ENCODE measurements around the gene GPR137.

DNA sequence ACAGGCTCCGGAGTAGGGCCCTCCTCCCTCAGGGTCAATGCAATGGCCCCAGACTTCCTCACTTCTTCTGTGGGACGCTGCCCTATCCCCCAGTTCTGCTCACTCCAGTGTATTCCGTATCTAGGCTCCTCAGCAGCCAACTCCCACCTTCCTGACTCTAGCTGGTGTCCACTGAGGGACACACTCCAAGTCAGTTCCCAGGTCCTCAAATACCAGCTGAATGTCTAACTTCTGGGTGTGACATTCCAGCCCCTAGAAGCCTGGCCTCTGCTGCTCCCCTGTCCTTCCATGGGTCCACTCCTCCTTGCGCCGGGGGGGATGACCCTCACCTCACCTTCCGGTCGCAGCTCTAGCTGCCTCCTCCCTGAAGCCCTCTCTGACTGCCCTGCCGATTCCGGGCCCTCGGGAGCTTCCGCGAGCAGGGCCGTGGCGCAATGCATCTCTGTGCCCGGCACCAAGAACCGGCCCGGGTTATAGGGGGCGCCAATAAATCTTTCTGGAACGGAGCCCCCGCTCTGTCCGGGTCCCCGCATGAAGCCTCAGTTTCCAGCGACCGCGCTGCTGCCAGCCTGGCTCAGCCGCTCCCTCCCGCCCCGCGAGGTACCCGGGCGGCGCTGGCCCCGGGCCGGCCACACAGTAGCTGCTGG lies 16.6 kb upstream of the GPR137 start:
- TF ChIP-seq, protein P1, sequence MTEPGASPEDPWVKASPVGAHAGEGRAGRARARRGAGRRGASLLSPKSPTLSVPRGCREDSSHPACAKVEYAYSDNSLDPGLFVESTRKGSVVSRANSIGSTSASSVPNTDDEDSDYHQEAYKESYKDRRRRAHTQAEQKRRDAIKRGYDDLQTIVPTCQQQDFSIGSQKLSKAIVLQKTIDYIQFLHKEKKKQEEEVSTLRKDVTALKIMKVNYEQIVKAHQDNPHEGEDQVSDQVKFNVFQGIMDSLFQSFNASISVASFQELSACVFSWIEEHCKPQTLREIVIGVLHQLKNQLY (CRISPR knock-in tag; IDR thresholded peaks at IDR 0.05), result no peak; the same call in 1 of the 2 replicates
- TF ChIP-seq, protein P2, sequence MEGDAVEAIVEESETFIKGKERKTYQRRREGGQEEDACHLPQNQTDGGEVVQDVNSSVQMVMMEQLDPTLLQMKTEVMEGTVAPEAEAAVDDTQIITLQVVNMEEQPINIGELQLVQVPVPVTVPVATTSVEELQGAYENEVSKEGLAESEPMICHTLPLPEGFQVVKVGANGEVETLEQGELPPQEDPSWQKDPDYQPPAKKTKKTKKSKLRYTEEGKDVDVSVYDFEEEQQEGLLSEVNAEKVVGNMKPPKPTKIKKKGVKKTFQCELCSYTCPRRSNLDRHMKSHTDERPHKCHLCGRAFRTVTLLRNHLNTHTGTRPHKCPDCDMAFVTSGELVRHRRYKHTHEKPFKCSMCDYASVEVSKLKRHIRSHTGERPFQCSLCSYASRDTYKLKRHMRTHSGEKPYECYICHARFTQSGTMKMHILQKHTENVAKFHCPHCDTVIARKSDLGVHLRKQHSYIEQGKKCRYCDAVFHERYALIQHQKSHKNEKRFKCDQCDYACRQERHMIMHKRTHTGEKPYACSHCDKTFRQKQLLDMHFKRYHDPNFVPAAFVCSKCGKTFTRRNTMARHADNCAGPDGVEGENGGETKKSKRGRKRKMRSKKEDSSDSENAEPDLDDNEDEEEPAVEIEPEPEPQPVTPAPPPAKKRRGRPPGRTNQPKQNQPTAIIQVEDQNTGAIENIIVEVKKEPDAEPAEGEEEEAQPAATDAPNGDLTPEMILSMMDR (IDR thresholded peaks at IDR 0.05), result no peak
- TF ChIP-seq, protein P3, sequence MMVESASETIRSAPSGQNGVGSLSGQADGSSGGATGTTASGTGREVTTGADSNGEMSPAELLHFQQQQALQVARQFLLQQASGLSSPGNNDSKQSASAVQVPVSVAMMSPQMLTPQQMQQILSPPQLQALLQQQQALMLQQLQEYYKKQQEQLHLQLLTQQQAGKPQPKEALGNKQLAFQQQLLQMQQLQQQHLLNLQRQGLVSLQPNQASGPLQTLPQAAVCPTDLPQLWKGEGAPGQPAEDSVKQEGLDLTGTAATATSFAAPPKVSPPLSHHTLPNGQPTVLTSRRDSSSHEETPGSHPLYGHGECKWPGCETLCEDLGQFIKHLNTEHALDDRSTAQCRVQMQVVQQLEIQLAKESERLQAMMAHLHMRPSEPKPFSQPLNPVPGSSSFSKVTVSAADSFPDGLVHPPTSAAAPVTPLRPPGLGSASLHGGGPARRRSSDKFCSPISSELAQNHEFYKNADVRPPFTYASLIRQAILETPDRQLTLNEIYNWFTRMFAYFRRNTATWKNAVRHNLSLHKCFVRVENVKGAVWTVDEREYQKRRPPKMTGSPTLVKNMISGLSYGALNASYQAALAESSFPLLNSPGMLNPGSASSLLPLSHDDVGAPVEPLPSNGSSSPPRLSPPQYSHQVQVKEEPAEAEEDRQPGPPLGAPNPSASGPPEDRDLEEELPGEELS (CRISPR knock-in tag; IDR thresholded peaks at IDR 0.05), result no peak
- no peak for TF ChIP-seq ZNF232 (CRISPR knock-in tag; IDR thresholded peaks at IDR 0.05)
- TF ChIP-seq ETV6 (CRISPR knock-in tag; IDR thresholded peaks at IDR 0.05), result no peak
- peak; percentile 82; the same call in 1 of the 2 replicates for TF ChIP-seq TP53 (CRISPR knock-in tag; IDR thresholded peaks at IDR 0.05)
- TF ChIP-seq, protein P4, sequence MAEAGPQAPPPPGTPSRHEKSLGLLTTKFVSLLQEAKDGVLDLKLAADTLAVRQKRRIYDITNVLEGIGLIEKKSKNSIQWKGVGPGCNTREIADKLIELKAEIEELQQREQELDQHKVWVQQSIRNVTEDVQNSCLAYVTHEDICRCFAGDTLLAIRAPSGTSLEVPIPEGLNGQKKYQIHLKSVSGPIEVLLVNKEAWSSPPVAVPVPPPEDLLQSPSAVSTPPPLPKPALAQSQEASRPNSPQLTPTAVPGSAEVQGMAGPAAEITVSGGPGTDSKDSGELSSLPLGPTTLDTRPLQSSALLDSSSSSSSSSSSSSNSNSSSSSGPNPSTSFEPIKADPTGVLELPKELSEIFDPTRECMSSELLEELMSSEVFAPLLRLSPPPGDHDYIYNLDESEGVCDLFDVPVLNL (CRISPR knock-in tag; IDR thresholded peaks at IDR 0.05; ENCODE audit: borderline replicate concordance, low read depth), result no peak
- TF ChIP-seq, protein P5, sequence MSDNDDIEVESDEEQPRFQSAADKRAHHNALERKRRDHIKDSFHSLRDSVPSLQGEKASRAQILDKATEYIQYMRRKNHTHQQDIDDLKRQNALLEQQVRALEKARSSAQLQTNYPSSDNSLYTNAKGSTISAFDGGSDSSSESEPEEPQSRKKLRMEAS (CRISPR knock-in tag; IDR thresholded peaks at IDR 0.05), result no peak
- TF ChIP-seq, protein P6, sequence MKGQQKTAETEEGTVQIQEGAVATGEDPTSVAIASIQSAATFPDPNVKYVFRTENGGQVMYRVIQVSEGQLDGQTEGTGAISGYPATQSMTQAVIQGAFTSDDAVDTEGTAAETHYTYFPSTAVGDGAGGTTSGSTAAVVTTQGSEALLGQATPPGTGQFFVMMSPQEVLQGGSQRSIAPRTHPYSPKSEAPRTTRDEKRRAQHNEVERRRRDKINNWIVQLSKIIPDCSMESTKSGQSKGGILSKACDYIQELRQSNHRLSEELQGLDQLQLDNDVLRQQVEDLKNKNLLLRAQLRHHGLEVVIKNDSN (CRISPR knock-in tag; IDR thresholded peaks at IDR 0.05), result 0 out of 2 replicates have a peak, but pooled peaks have one; percentile 31
- TF ChIP-seq CREM (CRISPR knock-in tag; IDR thresholded peaks at IDR 0.05), result no peak
- no peak for TF ChIP-seq TEAD4 (CRISPR knock-in tag; IDR thresholded peaks at IDR 0.05)
- no peak for TF ChIP-seq EMX1 (CRISPR knock-in tag; IDR thresholded peaks at IDR 0.05)
- TF ChIP-seq, protein P7, sequence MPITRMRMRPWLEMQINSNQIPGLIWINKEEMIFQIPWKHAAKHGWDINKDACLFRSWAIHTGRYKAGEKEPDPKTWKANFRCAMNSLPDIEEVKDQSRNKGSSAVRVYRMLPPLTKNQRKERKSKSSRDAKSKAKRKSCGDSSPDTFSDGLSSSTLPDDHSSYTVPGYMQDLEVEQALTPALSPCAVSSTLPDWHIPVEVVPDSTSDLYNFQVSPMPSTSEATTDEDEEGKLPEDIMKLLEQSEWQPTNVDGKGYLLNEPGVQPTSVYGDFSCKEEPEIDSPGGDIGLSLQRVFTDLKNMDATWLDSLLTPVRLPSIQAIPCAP (CRISPR knock-in tag; IDR thresholded peaks at IDR 0.05), result no peak
- TF ChIP-seq, protein P8, sequence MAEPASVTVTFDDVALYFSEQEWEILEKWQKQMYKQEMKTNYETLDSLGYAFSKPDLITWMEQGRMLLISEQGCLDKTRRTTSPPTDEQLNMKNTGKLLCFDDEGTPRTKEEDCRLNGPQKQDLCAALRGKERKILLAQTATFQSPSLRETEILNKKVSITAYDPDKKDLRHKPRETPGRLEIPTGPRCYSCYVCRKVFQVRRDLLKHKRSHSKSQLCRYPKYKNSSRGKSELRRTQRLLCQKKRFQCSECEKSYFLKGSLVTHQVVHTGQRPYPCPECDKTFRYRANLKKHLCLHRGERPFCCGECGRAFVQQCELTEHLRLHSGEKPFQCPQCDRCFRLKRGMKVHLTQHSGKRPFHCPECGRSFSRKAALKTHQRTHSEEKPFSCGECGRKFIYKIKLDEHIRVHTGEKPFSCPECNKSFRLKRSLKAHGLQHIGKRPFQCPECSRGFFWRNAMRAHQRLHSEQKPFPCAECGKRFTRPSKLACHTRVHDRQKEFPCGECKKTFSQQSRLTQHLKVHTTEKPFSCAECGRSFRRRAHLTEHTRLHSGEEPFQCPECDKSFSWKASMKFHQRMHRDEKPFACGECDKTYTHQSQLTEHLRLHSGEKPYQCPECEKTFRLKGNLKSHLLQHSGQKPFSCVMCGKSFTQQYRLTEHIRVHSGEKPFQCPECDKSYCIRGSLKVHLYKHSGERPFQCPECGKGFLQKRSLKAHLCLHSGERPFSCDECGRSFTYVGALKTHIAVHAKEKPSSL (CRISPR knock-in tag; conservative IDR thresholded peaks at IDR 0.05), result no peak
